ELF-1 (cell line): ENCODE measurements around the gene GYS2.
"Not testable (repeated sequence)": the region's sequence is repeated elsewhere in the genome, so short reads cannot be mapped to it uniquely, and the experiment has no call there.

Source experiments
- DNase-seq: peaks from one replicate; pipeline ENCODE4 v3.0.0-alpha.2; 2016; ENCODE audit warnings: low read depth, low spot score

GYS2 gene

GRCh38 chr12:21602774-21603173 lies 1.9 kb downstream of the GYS2 start:
- DNase-seq: no peak

GRCh38 chr12:21600196-21600595 lies 4.5 kb downstream of the GYS2 start:
- no peak for DNase-seq

GRCh38 chr12:21599143-21599999 lies 5.3 kb downstream of the GYS2 start:
- no peak for DNase-seq

- no peak for DNase-seq
Observed at GRCh38 chr12:21598651-21599050, 6.0 kb downstream of the GYS2 start.

GRCh38 chr12:21595356-21595755 lies 9.3 kb downstream of the GYS2 start:
- DNase-seq: not testable (repeated sequence)

GRCh38 chr12:21585485-21585884 lies 19.2 kb downstream of the GYS2 start:
- no peak for DNase-seq

- DNase-seq: not testable (repeated sequence)
Observed at GRCh38 chr12:21584403-21585182, 20.1 kb downstream of the GYS2 start.

- no peak for DNase-seq
Observed at GRCh38 chr12:21583587-21583986, 21.1 kb downstream of the GYS2 start.

GRCh38 chr12:21580748-21581516 lies 23.7 kb downstream of the GYS2 start:
- DNase-seq: no peak

GRCh38 chr12:21577516-21577915 lies 27.1 kb downstream of the GYS2 start:
- DNase-seq: no peak

- DNase-seq: no peak
Observed at GRCh38 chr12:21576431-21576830, 28.2 kb downstream of the GYS2 start.

- DNase-seq: no peak
Observed at GRCh38 chr12:21573733-21574358, 30.8 kb downstream of the GYS2 start.

- no peak for DNase-seq
Observed at GRCh38 chr12:21571046-21571445, 33.6 kb downstream of the GYS2 start.

- no peak for DNase-seq
Observed at GRCh38 chr12:21568115-21568514, 36.5 kb downstream of the GYS2 start.

- DNase-seq: no peak
Observed at GRCh38 chr12:21566907-21567394, 37.7 kb downstream of the GYS2 start.

- no peak for DNase-seq
Observed at GRCh38 chr12:21566223-21566906, 38.3 kb downstream of the GYS2 start.

GRCh38 chr12:21562859-21563258 lies 41.8 kb downstream of the GYS2 start:
- no peak for DNase-seq

GRCh38 chr12:21561158-21561557 lies 43.5 kb downstream of the GYS2 start:
- DNase-seq: no peak

GRCh38 chr12:21559855-21560569 lies 44.6 kb downstream of the GYS2 start:
- DNase-seq: no peak

GRCh38 chr12:21558100-21558679 lies 46.5 kb downstream of the GYS2 start:
- no peak for DNase-seq
